ENCODE data around the gene KANTR.
"Not testable (repeated sequence)": the region's sequence is repeated elsewhere in the genome, so short reads cannot be mapped to it uniquely, and the experiment has no call there.

Gene KANTR

DNA sequence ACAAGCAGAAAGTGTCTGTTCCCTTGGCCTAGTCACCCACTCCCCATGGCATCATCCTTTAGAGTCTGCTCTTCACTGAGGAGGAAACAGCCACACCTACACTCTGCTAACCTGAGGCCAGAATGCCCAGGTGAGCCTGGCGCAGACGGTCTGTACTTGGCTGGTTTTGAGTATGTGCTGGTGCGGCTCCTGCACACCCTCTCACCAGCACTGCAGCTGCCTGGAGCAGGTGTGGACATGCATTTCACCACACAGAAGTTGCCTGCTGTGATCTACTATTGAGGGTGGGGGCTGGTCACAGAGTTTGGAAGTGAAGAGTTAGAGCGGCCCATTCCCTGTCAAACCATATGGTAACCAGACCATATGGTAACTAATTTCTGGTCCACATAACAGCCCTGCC is 39.5 kb downstream of the KANTR start:
- DNase-seq: no peak

GRCh38 chrX:53135581-53135980 is 41.6 kb downstream of the KANTR start:
- DNase-seq: no peak

DNA sequence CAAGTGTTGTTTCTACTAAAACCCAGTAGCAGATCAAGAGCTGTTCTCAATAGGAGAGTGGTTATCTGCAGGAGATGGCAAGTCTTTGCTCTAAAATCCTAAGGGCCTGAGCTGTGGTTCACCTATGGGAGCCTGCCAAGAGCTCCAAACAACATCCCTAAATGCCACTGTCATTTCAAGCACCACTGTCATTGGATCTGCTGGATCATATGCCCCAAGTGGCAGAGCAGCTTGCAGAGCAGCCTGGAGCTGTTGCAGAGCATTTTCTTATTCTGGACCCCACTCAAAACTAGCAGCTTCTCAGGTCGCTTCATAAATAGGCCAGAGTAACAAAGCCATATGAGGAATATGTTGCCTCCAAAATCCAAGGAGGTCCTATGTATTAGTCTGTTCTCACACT is 59.6 kb downstream of the KANTR start:
- no peak for DNase-seq

- DNase-seq: no peak
These were observed 61.7 kb downstream of the KANTR start for GRCh38 chrX:53155512-53156206.

DNA sequence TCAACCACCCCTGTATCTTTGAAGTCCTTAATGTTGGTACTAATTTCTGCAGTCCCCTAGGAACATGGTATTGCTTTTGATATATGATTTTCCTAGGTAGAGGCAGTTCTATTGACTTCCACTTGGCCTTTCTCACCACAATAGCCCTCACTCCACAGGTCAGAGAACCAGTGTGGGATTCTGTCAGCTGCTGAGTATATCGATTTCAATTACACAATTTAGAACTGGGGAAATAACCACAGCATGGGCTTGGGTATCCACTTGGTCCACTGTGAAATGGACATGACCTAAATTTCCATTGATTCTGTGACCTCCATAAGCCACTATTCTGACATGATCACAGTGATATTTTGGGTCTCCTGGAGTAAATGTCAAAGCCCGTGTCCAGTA is 62.3 kb downstream of the KANTR start:
- no peak for DNase-seq

DNA sequence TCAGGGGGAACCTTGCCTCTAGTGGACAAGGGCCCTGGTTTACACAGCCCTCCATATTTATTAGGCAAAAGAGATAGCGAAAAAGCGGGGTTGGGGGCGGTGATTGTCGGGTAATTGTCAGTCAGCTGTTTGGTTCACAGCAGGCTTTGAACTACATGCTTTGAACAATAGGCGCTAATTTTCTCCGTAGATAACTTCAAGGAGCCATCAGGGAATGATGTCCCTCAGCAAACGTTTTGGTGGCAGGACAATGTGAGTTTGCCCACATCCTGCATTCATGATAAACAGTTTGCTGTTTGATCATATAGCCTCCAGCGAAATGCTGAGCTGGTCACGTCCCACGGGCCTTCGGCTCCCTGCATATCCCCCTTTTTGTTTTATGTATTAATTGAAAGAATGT is 65.2 kb downstream of the KANTR start:
- no peak for DNase-seq

DNA sequence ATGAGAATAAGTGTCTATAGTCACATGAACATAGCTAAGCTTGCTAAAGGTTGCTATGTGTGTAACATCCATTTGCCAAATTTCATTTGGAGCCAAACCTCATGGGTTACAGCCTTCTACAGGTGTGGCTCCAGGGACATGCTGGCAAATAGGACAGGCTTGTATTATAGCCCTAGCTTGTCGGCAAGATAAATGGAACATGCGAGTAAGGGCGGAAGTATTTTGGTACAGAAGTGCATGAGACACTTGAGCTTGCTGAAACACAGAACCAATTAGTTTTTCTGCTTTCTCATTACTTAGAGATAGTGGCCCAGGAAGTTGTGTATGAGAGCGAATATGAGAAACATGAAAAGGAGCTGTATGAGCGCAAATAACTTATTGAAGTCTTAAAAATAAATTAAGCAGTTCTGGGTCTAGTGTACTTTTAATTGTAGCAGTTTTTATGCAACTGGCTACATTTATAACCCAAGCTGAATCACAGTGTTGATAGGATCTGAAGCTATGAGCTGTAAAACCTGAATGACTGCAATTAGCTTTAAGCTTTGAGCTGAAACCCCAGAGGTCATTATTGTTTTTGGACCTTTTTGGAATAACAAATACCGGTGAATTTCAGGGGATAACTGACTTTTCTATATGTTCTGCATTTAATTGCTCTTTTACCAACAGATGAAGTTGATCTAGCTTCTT is 66.5 kb downstream of the KANTR start:
- DNase-seq: no peak

GRCh38 chrX:53163436-53163835 is 69.5 kb downstream of the KANTR start:
- no peak for DNase-seq

- DNase-seq: not testable (repeated sequence)
These were observed 70.6 kb downstream of the KANTR start for GRCh38 chrX:53164566-53164965.

GRCh38 chrX:53166103-53166502 is 72.2 kb downstream of the KANTR start:
- DNase-seq: no peak

DNA sequence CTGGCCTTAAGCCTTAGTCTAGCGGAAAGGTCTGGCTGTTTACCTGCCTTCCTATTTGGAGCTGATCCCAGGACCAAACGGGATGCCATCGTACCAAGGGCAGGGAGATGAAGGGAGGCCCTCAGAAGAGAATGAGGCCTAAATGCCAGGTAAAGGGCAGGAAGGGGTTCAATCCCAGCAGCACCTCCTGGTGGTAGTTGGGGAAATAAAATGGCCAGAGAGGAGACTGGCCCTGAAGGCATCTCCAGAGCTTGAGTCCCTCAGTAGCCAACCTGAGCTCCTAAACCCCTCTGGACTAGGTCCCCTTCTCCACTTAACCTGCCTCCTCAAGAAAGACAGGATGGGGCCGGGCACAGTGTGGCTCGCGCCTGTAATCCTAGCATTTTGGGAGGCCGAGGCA is 77.4 kb downstream of the KANTR start:
- DNase-seq: no peak
